GM21390 (cell line): ENCODE data around the gene IQCK.
"Not testable (repeated sequence)": the region's sequence is repeated elsewhere in the genome, so short reads cannot be mapped to it uniquely, and the experiment has no call there.

Experiments
- ATAC-seq: cut with Tn5 transposase; IDR thresholded peaks from one replicate; pipeline ENCODE4 v1.9.1; 2021; ENCODE audit not compliant: unreplicated experiment

IQCK gene

GRCh38 chr16:19715566-19715965, 2.5 kb upstream of the IQCK start:
- ATAC-seq, result no peak

- ATAC-seq, result no peak
Measured at GRCh38 chr16:19716183-19716582, 1.9 kb upstream of the IQCK start.

- not testable (repeated sequence) for ATAC-seq
Measured at GRCh38 chr16:19716728-19717127, 1.3 kb upstream of the IQCK start.

GRCh38 chr16:19717314-19717713, 757 bp upstream of the IQCK start:
- ATAC-seq, result no peak

GRCh38 chr16:19718624-19718965, 524 bp downstream of the IQCK start:
- no peak for ATAC-seq

GRCh38 chr16:19722269-19722952, 4.3 kb downstream of the IQCK start:
- no peak for ATAC-seq

- ATAC-seq, result no peak
Measured at GRCh38 chr16:19722981-19723380, 4.9 kb downstream of the IQCK start.

- ATAC-seq, result no peak
Measured at GRCh38 chr16:19728636-19728965, 10.5 kb downstream of the IQCK start.

GRCh38 chr16:19733551-19733950, 15.5 kb downstream of the IQCK start:
- ATAC-seq, result no peak

GRCh38 chr16:19735074-19735867, 17.2 kb downstream of the IQCK start:
- no peak for ATAC-seq

GRCh38 chr16:19737306-19738038, 19.4 kb downstream of the IQCK start:
- ATAC-seq, result no peak

- no peak for ATAC-seq
Measured at GRCh38 chr16:19741354-19741753, 23.3 kb downstream of the IQCK start.

- ATAC-seq, result no peak
Measured at GRCh38 chr16:19743816-19744159, 25.7 kb downstream of the IQCK start.

GRCh38 chr16:19744670-19745069, 26.6 kb downstream of the IQCK start:
- no peak for ATAC-seq

- no peak for ATAC-seq
Measured at GRCh38 chr16:19745286-19746010, 27.4 kb downstream of the IQCK start.

GRCh38 chr16:19746561-19746960, 28.5 kb downstream of the IQCK start:
- no peak for ATAC-seq

- no peak for ATAC-seq
Measured at GRCh38 chr16:19748389-19749168, 30.5 kb downstream of the IQCK start.

- no peak for ATAC-seq
Measured at GRCh38 chr16:19749571-19750080, 31.6 kb downstream of the IQCK start.

GRCh38 chr16:19751478-19752385, 33.7 kb downstream of the IQCK start:
- no peak for ATAC-seq
